HG03025 (cell line): ENCODE data around the gene C14orf180.

ENCODE experiments used
- ATAC-seq: cut with Tn5 transposase; IDR thresholded peaks from one replicate; pipeline ENCODE4 v1.9.1; 2021; ENCODE audit warnings: mild to moderate bottlenecking, moderate library complexity; ENCODE audit not compliant: unreplicated experiment, low FRiP score

C14orf180 gene

DNA sequence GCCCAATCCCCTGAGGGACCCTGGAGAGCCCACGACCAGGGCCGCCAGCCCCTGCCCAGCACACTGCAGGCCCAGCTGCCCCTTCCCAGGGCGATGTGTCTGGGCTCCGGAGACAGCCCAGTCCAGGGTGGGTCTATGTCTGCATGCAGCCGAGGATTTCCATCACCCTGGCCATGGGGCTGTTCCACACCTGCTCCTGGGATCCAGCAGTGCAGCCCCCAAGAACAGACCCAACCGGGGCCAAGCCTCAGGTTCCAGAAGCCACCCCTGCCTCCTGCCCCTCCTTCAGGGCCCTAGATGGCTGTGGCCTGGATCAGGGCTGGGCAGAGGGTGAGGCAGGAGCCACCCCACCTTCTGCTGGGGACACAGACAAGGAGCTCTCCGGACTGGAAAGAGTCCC, 11.5 kb downstream of the C14orf180 start:
- no peak for ATAC-seq

- no peak for ATAC-seq
Observed at GRCh38 chr14:104591506-104592291, 12.1 kb downstream of the C14orf180 start.

- no peak for ATAC-seq
Observed at GRCh38 chr14:104592292-104592672, 12.7 kb downstream of the C14orf180 start.

- ATAC-seq: no peak
Observed at GRCh38 chr14:104592785-104593184, 13.2 kb downstream of the C14orf180 start.

- ATAC-seq: no peak
Observed at GRCh38 chr14:104593241-104593701, 13.7 kb downstream of the C14orf180 start.

DNA sequence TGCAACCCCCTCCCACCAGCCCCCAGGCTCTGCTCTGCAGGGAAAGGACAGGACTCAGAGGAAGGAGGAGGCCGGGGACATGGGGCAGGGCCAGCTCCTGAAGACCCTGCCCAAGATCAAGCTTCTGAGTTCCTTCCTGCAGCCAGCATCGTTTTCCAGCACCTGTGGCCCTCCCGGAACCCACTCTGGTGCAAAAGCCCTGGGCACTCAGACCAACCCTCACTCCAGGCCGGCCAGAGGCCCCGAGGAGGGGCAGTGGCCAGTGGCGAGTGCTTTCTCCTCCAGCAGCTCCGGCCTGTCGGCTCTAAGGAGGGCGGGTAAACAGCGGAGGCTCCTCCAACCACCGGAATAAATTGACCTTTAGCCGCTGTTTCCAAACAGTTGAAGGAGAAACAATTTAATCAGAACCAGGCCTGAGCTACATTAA, 14.2 kb downstream of the C14orf180 start:
- no peak for ATAC-seq

DNA sequence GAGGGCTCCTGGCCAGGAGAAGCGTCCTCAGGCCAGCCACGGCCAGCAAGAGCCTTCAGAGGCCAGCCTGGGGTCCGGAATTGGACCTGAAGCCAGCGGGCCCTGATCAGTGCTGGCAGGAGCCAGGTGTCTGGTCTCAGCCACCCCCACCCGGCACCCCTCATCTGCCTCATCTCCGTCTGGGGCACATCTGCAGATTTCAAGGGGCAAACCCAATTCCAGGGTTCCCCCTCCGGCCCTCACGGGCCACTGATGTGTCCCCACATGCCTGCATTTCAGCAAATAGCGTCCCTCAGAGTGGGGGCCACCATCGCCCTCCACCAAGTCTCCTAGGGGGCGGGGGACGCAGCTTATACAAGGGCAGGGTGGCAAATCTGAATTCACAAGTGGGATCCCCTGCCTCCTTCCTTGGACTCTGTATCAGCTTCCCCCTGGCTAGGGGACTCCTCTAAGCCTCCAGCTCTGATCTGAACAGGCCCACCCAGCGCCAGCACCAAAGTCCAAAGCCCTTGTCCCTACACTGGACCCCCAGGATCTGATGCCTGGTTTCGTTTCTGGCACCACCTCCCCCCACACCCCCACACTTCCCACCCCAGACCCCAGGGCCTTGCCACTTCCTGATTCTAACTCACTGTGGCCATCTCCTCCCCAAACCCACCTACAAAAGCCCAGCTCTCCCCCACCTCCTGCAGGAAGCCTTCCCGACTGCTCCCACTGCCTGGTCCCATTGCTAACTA, 14.9 kb downstream of the C14orf180 start:
- no peak for ATAC-seq

GRCh38 chr14:104595116-104595675, 15.6 kb downstream of the C14orf180 start:
- no peak for ATAC-seq

GRCh38 chr14:104595911-104596450, 16.4 kb downstream of the C14orf180 start:
- ATAC-seq: no peak

- ATAC-seq: no peak
Observed at GRCh38 chr14:104596451-104596918, 16.9 kb downstream of the C14orf180 start.

- no peak for ATAC-seq
Observed at GRCh38 chr14:104596927-104597351, 17.4 kb downstream of the C14orf180 start.

DNA sequence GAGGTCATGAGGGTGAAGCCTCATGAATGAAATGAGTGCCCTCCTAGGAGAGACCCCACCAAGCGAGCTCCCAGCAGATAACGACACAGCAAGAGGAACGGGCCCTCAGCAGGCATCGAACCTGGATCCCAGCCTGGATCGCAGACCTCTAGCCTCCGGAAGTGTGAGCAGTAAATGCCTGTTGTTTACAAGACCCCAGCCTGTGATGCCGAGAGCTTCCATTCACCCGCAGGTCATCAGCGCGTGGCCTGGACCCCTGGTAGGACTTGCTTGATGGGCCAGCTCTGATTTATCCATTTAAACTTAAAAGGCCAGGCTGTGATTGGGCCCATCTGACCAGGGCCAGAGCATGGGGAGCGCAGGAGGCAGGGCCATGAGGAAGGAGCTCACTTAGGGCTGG, 18.0 kb downstream of the C14orf180 start:
- ATAC-seq: no peak

DNA sequence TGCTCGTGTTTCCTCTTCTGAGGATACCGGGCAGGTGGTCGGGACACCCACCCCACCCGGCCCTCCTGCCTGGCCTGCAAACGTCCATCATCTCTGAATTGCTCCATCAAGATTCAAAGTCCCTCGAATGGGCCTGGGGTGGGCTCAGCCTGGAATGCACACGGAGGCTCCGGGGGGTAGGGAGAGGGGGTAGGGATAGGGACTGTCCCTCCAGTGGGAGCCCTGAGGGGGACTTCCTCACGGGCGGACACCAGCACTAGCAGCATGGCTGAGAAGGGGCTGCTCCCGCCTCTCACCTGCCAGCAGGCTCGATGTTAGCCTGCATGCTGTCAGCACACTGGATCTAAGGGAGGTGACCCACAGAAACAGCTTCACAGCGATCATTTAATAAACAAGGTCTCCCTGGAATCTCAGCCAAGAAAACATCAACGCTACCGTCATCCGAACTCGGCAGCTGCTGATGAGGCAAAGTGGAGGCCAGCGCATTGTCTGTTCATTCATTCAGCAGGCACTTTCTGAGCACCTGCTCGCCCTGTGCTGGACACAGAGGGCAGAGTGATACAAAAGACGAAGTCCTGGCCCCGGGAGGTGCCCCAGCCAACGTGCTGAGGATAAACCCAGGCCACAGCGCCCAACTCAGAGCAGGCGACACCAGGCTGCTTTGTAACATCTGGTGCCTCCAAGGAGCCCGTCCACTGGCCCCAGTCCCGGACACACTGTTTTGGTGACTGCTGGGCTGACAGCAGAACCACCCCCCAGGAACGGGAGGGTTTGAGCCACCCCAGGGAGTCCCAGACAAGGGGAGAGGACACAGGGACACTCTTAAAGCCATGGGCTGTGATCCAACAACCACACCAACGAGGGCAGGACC, 18.7 kb downstream of the C14orf180 start:
- ATAC-seq: no peak

DNA sequence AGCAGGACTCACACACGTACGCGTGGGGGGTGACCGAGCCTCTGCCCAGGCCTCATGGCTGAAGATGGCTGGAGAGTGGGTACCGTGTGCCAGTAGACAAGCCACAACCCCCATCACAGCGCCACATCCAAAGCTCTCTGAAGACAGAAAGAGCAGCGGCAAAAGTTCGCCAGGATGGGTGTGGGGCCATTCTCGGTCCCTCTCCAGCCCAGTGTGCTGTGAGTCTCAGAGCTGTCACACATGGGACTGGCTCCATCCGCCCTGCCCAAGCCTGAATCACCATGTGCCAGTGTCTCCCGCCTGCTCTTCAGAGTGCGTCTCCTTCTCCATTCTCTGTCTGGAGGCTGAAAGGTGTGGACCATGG, 19.3 kb downstream of the C14orf180 start:
- ATAC-seq: no peak

DNA sequence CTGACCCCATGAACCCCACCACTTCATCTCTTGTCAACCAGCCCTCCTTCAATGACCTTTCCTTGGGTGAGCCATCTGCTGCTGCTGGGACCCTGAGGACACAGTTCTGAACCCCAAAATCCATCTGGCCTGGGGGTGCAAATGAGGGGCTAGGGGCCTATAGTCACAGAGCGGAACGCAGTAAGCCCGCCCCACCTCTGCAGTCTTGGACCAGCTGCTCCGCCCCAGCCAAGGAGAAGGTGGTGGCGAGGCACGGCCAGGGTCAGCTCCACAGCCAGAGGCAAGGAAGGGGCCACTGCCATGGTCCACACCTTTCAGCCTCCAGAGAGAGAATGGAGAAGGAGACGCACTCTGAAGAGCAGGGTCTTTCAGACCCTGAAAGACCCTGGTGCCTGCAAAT, 19.9 kb downstream of the C14orf180 start:
- no peak for ATAC-seq

- ATAC-seq: no peak
Observed at GRCh38 chr14:104600141-104600643, 20.6 kb downstream of the C14orf180 start.

GRCh38 chr14:104600805-104601204, 21.2 kb downstream of the C14orf180 start:
- no peak for ATAC-seq

GRCh38 chr14:104601786-104602185, 22.2 kb downstream of the C14orf180 start:
- no peak for ATAC-seq

- ATAC-seq: no peak
Observed at GRCh38 chr14:104602315-104602932, 22.9 kb downstream of the C14orf180 start.

DNA sequence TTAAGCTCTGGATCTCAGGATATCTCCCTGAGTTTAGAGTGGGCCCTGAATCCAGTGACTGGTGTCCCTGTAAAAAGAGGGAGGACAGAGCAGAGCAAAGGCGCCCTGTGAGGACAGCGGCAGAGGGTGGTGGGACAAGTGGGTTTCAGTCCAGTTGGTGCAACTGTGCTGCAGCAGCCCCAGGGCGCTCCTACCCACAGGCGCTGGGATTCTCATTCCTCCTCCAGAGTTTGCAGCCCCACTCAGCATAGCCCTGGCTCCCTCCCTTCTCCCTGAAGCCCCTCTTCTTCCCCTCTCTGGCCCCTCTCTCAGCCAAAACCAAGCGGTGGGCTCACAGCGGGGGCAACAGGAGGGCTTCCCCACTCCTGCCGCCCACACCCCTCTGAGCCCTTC, 23.4 kb downstream of the C14orf180 start:
- no peak for ATAC-seq
